ENCODE data around the gene GPR158. TPM values are rescaled to one million over a fixed set of nuclear protein-coding genes. Genes with fewer than 3 reads are reported as not detected.

GPR158 gene
- total RNA-seq, 4 donors from 2014 or later: 0.16 to 1.1 (median 0.17) TPM; not detected in 1

GRCh38 chr10:25614652-25615051, 439.9 kb downstream of the GPR158 start:
- TF ChIP-seq CTCF (IDR thresholded peaks at IDR 0.05; ENCODE audit: low read depth): no peak

GRCh38 chr10:25615926-25616325, 441.1 kb downstream of the GPR158 start:
- no peak for TF ChIP-seq CTCF (IDR thresholded peaks at IDR 0.05; ENCODE audit: low read depth)

GRCh38 chr10:25616903-25617592, 442.2 kb downstream of the GPR158 start:
- TF ChIP-seq CTCF (IDR thresholded peaks at IDR 0.05; ENCODE audit: low read depth): no peak

GRCh38 chr10:25627606-25628005, 452.8 kb downstream of the GPR158 start:
- TF ChIP-seq CTCF (IDR thresholded peaks at IDR 0.05; ENCODE audit: low read depth): no peak

GRCh38 chr10:25629333-25629732, 454.5 kb downstream of the GPR158 start:
- TF ChIP-seq CTCF (IDR thresholded peaks at IDR 0.05; ENCODE audit: low read depth): no peak

- TF ChIP-seq CTCF (IDR thresholded peaks at IDR 0.05; ENCODE audit: low read depth): no peak
These were observed 456.7 kb downstream of the GPR158 start for GRCh38 chr10:25631471-25631870.

GRCh38 chr10:25632802-25633201, 458.0 kb downstream of the GPR158 start:
- TF ChIP-seq CTCF (IDR thresholded peaks at IDR 0.05; ENCODE audit: low read depth): no peak
